ENCODE measurements around the gene DNAJC24.

Gene DNAJC24

GRCh38 chr11:31415435-31415834, 45.8 kb downstream of the DNAJC24 start:
- no peak for DNase-seq (ENCODE audit: low read depth)

GRCh38 chr11:31417357-31417756, 47.7 kb downstream of the DNAJC24 start:
- no peak for DNase-seq (ENCODE audit: low read depth)

- no peak for DNase-seq (ENCODE audit: low read depth)
Observed at GRCh38 chr11:31417816-31418215, 48.2 kb downstream of the DNAJC24 start.

- DNase-seq (ENCODE audit: low read depth): no peak
Observed at GRCh38 chr11:31419138-31419537, 49.5 kb downstream of the DNAJC24 start.

- no peak for DNase-seq (ENCODE audit: low read depth)
Observed at GRCh38 chr11:31419669-31420068, 50.0 kb downstream of the DNAJC24 start.

- no peak for DNase-seq (ENCODE audit: low read depth)
Observed at GRCh38 chr11:31421820-31422219, 52.2 kb downstream of the DNAJC24 start.

- no peak for DNase-seq (ENCODE audit: low read depth)
Observed at GRCh38 chr11:31422703-31423102, 53.0 kb downstream of the DNAJC24 start.

- no peak for DNase-seq (ENCODE audit: low read depth)
Observed at GRCh38 chr11:31424652-31425051, 55.0 kb downstream of the DNAJC24 start.

- DNase-seq (ENCODE audit: low read depth): no peak
Observed at GRCh38 chr11:31433851-31434250, 64.2 kb downstream of the DNAJC24 start.

GRCh38 chr11:31437742-31438435, 68.2 kb downstream of the DNAJC24 start:
- DNase-seq (ENCODE audit: low read depth): no peak

GRCh38 chr11:31441296-31441695, 71.6 kb downstream of the DNAJC24 start:
- no peak for DNase-seq (ENCODE audit: low read depth)

- no peak for DNase-seq (ENCODE audit: low read depth)
Observed at GRCh38 chr11:31442086-31442485, 72.4 kb downstream of the DNAJC24 start.

GRCh38 chr11:31443802-31444201, 74.1 kb downstream of the DNAJC24 start:
- no peak for DNase-seq (ENCODE audit: low read depth)

GRCh38 chr11:31445621-31446020, 76.0 kb downstream of the DNAJC24 start:
- no peak for DNase-seq (ENCODE audit: low read depth)

GRCh38 chr11:31449040-31449439, 79.4 kb downstream of the DNAJC24 start:
- DNase-seq (ENCODE audit: low read depth): no peak

GRCh38 chr11:31450841-31451240, 81.2 kb downstream of the DNAJC24 start:
- no peak for DNase-seq (ENCODE audit: low read depth)

- no peak for DNase-seq (ENCODE audit: low read depth)
Observed at GRCh38 chr11:31455177-31455576, 85.5 kb downstream of the DNAJC24 start.

GRCh38 chr11:31464436-31464835, 94.8 kb downstream of the DNAJC24 start:
- no peak for DNase-seq (ENCODE audit: low read depth)

GRCh38 chr11:31474083-31474482, 104.4 kb downstream of the DNAJC24 start:
- no peak for DNase-seq (ENCODE audit: low read depth)

GRCh38 chr11:31477528-31478222, 108.0 kb downstream of the DNAJC24 start:
- DNase-seq (ENCODE audit: low read depth): no peak

GRCh38 chr11:31478223-31478590, 108.5 kb downstream of the DNAJC24 start:
- no peak for DNase-seq (ENCODE audit: low read depth)

GRCh38 chr11:31479066-31479465, 109.4 kb downstream of the DNAJC24 start:
- DNase-seq (ENCODE audit: low read depth): no peak

GRCh38 chr11:31480930-31481329, 111.3 kb downstream of the DNAJC24 start:
- DNase-seq (ENCODE audit: low read depth): no peak

All from activated T-helper 9 cell treated with anti-CD3 and anti-CD28 coated beads, Interleukin-2, amount 50 U/mL, for 16 hours (primary cell).